Measurements from ENCODE around the gene IGF2BP1. TPM values are rescaled to one million over a fixed set of nuclear protein-coding genes. Genes with fewer than 3 reads are reported as not detected.
"Not testable (repeated sequence)": the region's sequence is repeated elsewhere in the genome, so short reads cannot be mapped to it uniquely, and the experiment has no call there.

IGF2BP1 gene
- total RNA-seq, 2 experiments from 2014 or later: not detected

GRCh38 chr17:49100601-49101000 is 103.4 kb downstream of the IGF2BP1 start:
- H3K27me3 ChIP-seq (ENCODE audit: control insufficient read depth in 1 of 2, insufficient read depth in 2 of 2, low read length in 2 of 2): no peaks in the 10 kb centered on the region

GRCh38 chr17:49101054-49101534 is 103.9 kb downstream of the IGF2BP1 start:
- no peaks in the 10 kb centered on the region for H3K36me3 ChIP-seq (ENCODE audit: insufficient read depth, low read length)
- CTCF ChIA-PET: no interaction called here
- Mint-ChIP-seq H3K27ac (no peak overlapping the region), H3K27me3 (peaks cover 17% of the 10 kb centered on the region), H3K9me3 (no peaks in the 10 kb centered on the region), H3K36me3 (ENCODE audit: low read depth) (no peaks in the 10 kb centered on the region), H3K4me3 (no peak overlapping the region), H3K4me1 (ENCODE audit: low read depth) (no peaks in the 10 kb centered on the region)
- H3K27me3 ChIP-seq (ENCODE audit: control insufficient read depth in 1 of 2, insufficient read depth in 2 of 2, low read length in 2 of 2): no peaks in the 10 kb centered on the region
- intact Hi-C loops (cut with DNase I, micrococcal nuclease): no loop called here
- POLR2A ChIA-PET: no interaction called here
- ATAC-seq (ENCODE audit: poor library complexity) (no peak), DNase-seq (no peak)
- no peaks in the 10 kb centered on the region for H3K9me3 ChIP-seq (ENCODE audit: control insufficient read depth in 1 of 2, insufficient read depth in 1 of 2, low read length in 2 of 2)
- H3K4me1 ChIP-seq (ENCODE audit: insufficient read depth, low read length): no peaks in the 10 kb centered on the region
- no peak overlapping the region for H3K27ac ChIP-seq (ENCODE audit: low read depth in 1 of 2, low read length in 2 of 2)
- TF ChIP-seq CTCF (IDR thresholded peaks at IDR 0.05): no peak
- H3K4me3 ChIP-seq (ENCODE audit: low read length): no peak overlapping the region

More at GRCh38 chr17:49100601-49101000, 103.4 kb downstream of the IGF2BP1 start:
- no peak for TF ChIP-seq CTCF (IDR thresholded peaks at IDR 0.05)
- Histone ChIP-seq H3K36me3 (ENCODE audit: insufficient read depth, low read length) (no peaks in the 10 kb centered on the region), H3K4me1 (ENCODE audit: insufficient read depth, low read length) (no peaks in the 10 kb centered on the region), H3K27ac (ENCODE audit: low read depth in 1 of 2, low read length in 2 of 2) (no peak overlapping the region), H3K9me3 (ENCODE audit: control insufficient read depth in 1 of 2, insufficient read depth in 1 of 2, low read length in 2 of 2) (no peaks in the 10 kb centered on the region), H3K4me3 (ENCODE audit: low read length) (no peak overlapping the region)
- Mint-ChIP-seq H3K27me3 (peaks cover 17% of the 10 kb centered on the region), H3K27ac (no peak overlapping the region), H3K36me3 (ENCODE audit: low read depth) (no peaks in the 10 kb centered on the region), H3K9me3 (no peaks in the 10 kb centered on the region), H3K4me3 (no peak overlapping the region), H3K4me1 (ENCODE audit: low read depth) (no peaks in the 10 kb centered on the region)
- CTCF ChIA-PET: interaction anchor here (0.7 kb wide), 1 partner anchor 45 kb away, joined by 4 read pairs; no protein-coding TSS in a partner anchor
- intact Hi-C loops (cut with DNase I, micrococcal nuclease): no loop called here
- ATAC-seq (ENCODE audit: poor library complexity): no peak
- POLR2A ChIA-PET: interaction anchor here (0.6 to 0.7 kb wide), 2 partner anchors 133 to 1313 kb away, joined by 4 to 8 read pairs; no protein-coding TSS in a partner anchor
- DNase-seq: no peak

GRCh38 chr17:49103360-49103759 is 106.2 kb downstream of the IGF2BP1 start:
- H3K27me3 ChIP-seq (ENCODE audit: control insufficient read depth in 1 of 2, insufficient read depth in 2 of 2, low read length in 2 of 2); H3K36me3 ChIP-seq (ENCODE audit: insufficient read depth, low read length); H3K4me1 Mint-ChIP-seq (ENCODE audit: low read depth); intact Hi-C loops (cut with DNase I, micrococcal nuclease); H3K27ac ChIP-seq (ENCODE audit: low read depth in 1 of 2, low read length in 2 of 2); DNase-seq; H3K36me3 Mint-ChIP-seq (ENCODE audit: low read depth); H3K9me3 Mint-ChIP-seq; H3K4me1 ChIP-seq (ENCODE audit: insufficient read depth, low read length); H3K9me3 ChIP-seq (ENCODE audit: control insufficient read depth in 1 of 2, insufficient read depth in 1 of 2, low read length in 2 of 2); H3K27ac Mint-ChIP-seq; H3K4me3 Mint-ChIP-seq; POLR2A ChIA-PET; H3K4me3 ChIP-seq (ENCODE audit: low read length); ATAC-seq (ENCODE audit: poor library complexity): not testable (repeated sequence)
- CTCF ChIA-PET: interaction anchor here (1.6 kb wide), 1 partner anchor 71 kb away, joined by 3 read pairs; no protein-coding TSS in a partner anchor
- H3K27me3 Mint-ChIP-seq: peaks cover 17% of the 10 kb centered on the region

GRCh38 chr17:49104511-49105074 is 107.4 kb downstream of the IGF2BP1 start:
- H3K27ac Mint-ChIP-seq: no peak overlapping the region

More at GRCh38 chr17:49104511-49105074, 107.4 kb downstream of the IGF2BP1 start:
- Mint-ChIP-seq H3K4me1 (ENCODE audit: low read depth) (peaks cover 3% of the 10 kb centered on the region), H3K4me3 (no peak overlapping the region), H3K9me3 (no peaks in the 10 kb centered on the region), H3K27me3 (peaks cover 17% of the 10 kb centered on the region), H3K36me3 (ENCODE audit: low read depth) (no peaks in the 10 kb centered on the region)
- Histone ChIP-seq H3K4me3 (ENCODE audit: low read length) (no peak overlapping the region), H3K27me3 (ENCODE audit: control insufficient read depth in 1 of 2, insufficient read depth in 2 of 2, low read length in 2 of 2) (no peaks in the 10 kb centered on the region), H3K4me1 (ENCODE audit: insufficient read depth, low read length) (no peaks in the 10 kb centered on the region), H3K27ac (ENCODE audit: low read depth in 1 of 2, low read length in 2 of 2) (no peak overlapping the region), H3K36me3 (ENCODE audit: insufficient read depth, low read length) (no peaks in the 10 kb centered on the region), H3K9me3 (ENCODE audit: control insufficient read depth in 1 of 2, insufficient read depth in 1 of 2, low read length in 2 of 2) (no peaks in the 10 kb centered on the region)
- DNase-seq (no peak), ATAC-seq (ENCODE audit: poor library complexity) (no peak)
- intact Hi-C loops (cut with DNase I, micrococcal nuclease): no loop called here
- TF ChIP-seq CTCF (IDR thresholded peaks at IDR 0.05): no peak
- POLR2A ChIA-PET: no interaction called here
- CTCF ChIA-PET: interaction anchor here (1.6 kb wide), 1 partner anchor 72 kb away, joined by 3 read pairs; no protein-coding TSS in a partner anchor
